GM04503 (cell line): ENCODE results near the gene KCNH6.

Experiments
- DNase-seq: peaks from one replicate; pipeline ENCODE4 v3.0.0-alpha.2; 2012; ENCODE audit warnings: low read depth

The KCNH6 gene

GRCh38 chr17:63511331-63511730 is 11.8 kb upstream of the KCNH6 start:
- DNase-seq, result no peak

DNA sequence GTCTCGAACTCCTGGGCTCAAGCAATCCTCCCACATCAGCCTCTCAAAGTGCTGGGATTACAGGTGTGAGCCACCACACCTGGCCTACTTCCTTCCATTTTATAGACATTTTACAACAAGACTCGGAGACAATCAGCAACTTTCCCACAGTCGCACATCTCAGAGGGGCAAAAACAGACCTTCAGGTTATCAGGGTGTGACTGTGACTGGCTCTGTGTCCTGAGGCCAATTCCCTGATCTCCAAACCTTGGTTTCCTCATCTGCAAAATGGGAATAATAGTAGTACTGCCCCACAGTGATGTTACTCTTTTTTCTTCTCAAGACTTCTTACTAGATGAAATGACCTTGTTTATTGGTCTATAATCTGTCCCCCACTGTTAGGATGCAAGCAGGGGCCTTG is 10.8 kb upstream of the KCNH6 start:
- DNase-seq, result no peak

DNA sequence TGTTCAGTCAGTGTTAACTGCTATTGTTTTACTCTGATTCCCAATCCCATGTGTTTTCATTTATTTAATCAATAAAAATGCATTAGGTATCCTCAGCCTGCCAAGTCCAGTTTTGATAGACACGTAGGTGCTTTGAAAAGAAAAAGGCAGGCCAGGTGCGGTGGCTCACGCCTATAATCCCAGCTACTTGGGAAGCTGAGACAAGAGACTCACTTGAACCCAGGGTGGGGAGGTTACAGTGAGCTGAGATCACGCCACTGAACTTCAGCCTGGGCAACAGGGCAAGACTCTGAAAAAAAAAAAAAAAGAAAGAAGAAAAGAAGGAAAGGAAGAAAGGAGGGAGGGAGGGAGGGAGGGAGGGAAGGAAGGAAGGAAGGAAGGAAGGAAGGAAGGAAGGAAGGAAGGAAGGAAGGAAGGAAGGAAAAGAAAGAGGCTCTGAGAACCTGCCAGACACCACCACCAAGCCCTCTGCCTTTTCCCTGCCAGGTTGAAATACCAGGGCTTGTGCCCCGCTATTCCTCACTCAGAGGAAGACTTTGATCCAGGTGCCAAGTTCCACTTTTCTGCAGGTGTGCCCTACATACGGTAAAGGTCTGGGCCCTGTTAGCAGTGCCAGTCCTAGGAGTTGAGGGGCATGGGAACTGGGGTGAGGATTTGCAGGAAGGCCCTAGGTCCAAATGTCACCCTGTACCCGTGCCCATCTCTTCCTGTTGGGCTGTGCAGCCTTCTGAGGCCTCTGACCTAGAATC is 10.1 kb upstream of the KCNH6 start:
- DNase-seq, result no peak

DNA sequence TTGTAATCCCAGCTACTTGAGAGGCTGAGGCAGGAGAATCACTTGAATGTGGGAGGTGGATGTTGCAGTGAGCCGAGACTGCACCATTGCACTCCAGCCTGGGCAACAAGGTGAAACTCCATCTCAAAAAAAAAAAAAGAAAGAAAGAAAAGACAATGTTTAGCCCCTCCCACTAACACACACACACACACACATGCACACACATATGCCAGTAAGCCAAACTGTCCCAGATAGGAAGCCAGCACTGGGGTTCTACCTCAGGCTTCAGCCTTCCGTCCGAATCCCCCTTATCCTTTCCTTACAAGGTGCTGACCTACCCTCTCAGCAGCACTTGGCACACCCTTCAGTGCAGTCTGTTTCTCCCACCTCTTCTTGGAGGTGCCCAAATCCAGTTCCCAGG is 8.7 kb upstream of the KCNH6 start:
- no peak for DNase-seq

- no peak for DNase-seq
Measured at GRCh38 chr17:63514974-63515373, 8.2 kb upstream of the KCNH6 start.

DNA sequence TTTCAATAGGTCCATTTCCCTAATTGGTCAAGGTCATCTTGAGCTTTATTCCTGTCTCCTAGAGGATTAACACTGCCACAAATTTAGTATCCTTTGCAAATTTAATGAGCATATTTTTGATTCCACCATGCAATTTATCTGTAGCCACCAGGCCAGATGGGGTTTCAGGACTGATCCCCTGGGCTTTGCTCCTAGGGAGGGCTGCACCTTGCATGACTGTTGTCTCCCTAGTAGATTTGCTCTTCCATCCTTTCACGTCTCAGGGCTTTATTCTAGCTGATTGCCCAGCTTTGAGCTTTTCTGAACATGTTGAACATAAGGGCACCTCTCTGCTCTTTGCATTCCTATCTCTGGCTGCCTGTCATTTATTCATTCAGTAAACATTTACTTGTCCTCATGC is 7.7 kb upstream of the KCNH6 start:
- no peak for DNase-seq

GRCh38 chr17:63516910-63517824 is 6.0 kb upstream of the KCNH6 start:
- peak; percentile 38 for DNase-seq

DNA sequence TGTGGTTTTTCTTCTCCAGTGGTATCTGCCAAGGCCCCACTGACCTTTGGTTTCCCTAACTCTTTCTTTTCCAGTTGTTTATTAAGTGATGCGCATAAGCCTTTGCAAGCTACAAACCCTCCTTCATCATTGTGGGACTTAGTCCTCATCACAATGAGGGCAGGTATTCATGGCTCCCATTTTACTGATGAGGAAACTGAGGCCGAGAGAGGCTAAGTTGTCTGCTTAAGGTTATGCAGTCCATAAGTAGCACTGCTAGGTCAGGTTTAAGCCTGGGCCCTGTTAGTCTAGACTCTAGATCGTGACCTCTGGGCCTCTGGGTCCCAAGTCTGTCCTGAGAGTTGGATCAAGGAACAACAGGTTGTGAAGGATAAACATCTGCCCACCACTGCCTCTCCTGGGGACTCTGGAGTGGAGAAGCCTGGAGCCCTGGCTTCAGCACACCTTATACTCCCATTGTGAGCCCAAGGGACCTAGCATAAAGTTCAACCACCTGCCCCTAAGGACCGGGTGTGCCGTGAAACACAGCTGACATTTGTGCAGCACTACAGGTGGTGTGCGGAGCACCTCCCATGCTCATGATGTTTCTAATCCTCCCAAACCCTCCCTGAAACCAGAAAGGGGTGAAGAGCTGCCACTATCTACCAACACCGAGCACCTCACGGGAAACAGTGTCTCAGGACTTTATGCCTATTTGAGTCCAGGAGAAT is 5.2 kb upstream of the KCNH6 start:
- no peak for DNase-seq

DNA sequence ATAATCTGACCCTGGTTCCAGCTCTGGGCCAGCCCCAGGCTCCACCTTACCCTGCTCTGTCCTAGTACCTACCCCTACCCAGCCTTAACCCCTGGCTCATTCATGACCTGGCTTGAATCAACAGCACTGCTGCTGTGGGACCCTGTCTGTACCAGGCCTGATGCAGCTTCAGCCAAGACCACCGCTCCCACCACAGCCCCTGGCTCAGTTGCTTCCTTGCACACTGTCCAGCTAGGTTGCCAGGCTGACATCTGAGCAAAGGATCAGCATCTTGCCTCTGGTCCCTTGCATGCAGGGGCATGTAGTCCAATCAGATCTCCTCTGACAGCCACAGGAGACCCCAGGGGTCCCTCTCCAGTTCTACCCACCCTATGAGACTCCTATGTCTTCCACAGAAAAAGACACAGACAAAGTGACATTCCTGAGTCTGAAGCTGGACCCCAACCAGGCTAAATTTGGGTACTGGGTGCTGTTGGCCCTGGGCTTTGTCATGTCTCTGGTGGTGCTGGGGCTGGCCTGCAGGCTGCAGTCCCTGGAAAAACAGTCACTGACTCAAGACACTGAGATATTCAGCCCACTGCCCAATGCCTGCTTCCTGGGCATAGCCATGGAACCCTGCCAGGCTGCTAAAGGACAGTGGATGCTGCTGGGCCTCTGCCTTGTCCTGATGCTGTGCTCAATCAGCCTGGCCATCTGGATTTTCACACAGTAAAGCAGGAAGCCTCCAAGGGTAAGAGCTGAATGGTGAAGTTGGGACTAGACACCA is 3.9 kb upstream of the KCNH6 start:
- DNase-seq, result no peak

DNA sequence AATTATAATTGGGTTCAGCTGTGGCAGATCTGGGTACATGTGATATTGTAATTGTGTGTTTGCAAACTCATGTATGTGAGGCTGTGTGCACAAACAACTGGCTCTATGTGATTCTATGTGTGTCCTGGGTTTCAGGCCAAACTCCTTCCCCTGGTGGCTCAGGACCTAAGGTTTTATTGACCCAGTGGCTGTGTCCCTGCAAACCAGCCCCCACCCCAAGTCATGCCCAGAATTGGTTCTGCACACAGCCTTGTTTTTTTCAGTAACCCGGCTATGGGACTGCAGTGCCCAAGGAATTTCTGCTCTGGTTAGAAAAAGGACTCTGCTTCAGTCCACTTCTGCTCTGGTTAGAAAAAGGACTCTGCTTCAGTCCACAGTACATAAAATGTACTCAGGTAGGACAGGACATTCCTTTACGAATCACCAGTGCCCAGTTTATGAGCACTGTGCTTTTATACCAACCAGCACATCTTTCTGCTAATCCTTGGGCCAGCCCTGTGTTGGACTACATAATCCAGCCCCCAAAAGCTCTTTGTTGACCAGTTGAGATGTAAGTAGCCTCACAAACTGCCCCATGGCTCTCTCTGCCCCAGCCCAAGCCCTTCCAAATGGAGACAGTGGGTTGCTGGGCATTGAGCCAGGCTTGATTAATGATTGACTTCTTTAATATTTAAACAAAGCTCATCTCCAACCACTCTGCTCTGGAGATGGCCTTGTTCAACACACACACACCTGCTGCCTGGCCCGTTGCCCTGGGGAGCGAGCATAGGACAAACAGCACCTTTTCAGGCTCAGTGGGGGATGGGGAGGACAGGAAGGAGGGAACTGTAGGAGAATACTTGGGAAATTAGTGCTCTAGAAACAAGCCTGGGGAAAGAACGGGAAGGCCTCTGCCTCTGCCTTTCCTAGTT is 2.9 kb upstream of the KCNH6 start:
- DNase-seq, result no peak

GRCh38 chr17:63524051-63524450 is 893 bp downstream of the KCNH6 start:
- DNase-seq, result no peak

- no peak for DNase-seq
Measured at GRCh38 chr17:63525190-63525946, 2.2 kb downstream of the KCNH6 start.

GRCh38 chr17:63526861-63527260 is 3.7 kb downstream of the KCNH6 start:
- DNase-seq, result no peak

DNA sequence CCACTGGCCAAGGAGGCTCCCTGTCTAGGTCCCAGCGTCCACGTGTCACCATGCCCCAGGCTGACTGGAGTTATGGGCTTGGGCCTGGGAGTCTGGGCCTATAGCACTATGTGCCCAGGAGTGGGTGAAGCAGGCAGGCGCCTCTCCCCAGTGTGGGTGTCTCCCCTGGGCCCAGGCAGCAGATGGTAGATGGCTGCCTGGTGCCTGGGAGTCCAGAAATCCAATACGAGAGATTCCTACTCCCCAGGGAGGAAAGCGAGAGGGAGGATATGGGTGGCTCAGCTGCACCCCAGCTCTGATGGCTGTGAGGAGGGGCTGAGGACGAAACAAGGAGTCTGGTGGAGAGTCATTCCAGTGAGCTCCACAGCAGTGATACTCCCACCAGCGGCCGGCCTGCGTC is 5.0 kb downstream of the KCNH6 start:
- no peak for DNase-seq

- DNase-seq, result no peak
Measured at GRCh38 chr17:63529711-63530556, 6.8 kb downstream of the KCNH6 start.

DNA sequence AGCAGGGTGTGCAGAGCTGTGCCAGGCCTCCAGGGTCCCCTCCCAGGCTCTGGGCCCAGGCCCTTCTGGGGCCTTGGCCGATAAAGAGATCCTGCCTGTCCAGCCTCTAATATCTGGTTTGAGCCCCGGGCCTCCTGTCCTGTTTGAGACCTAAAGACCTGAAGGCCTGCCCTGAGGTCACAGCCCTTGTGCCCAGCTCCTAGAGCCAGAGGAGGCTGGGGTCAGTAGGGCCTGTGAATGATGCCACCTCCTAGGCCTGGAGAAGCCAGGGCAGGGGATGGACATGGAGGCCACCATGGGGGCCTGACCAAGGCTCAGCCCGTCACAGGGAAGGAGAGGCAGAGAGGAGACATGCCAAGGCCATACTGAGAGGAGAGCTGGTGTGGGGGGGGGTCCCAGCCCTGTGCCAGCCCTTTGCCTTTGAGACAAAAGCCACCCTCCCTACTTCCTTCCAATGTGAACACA is 7.4 kb downstream of the KCNH6 start:
- no peak for DNase-seq

DNA sequence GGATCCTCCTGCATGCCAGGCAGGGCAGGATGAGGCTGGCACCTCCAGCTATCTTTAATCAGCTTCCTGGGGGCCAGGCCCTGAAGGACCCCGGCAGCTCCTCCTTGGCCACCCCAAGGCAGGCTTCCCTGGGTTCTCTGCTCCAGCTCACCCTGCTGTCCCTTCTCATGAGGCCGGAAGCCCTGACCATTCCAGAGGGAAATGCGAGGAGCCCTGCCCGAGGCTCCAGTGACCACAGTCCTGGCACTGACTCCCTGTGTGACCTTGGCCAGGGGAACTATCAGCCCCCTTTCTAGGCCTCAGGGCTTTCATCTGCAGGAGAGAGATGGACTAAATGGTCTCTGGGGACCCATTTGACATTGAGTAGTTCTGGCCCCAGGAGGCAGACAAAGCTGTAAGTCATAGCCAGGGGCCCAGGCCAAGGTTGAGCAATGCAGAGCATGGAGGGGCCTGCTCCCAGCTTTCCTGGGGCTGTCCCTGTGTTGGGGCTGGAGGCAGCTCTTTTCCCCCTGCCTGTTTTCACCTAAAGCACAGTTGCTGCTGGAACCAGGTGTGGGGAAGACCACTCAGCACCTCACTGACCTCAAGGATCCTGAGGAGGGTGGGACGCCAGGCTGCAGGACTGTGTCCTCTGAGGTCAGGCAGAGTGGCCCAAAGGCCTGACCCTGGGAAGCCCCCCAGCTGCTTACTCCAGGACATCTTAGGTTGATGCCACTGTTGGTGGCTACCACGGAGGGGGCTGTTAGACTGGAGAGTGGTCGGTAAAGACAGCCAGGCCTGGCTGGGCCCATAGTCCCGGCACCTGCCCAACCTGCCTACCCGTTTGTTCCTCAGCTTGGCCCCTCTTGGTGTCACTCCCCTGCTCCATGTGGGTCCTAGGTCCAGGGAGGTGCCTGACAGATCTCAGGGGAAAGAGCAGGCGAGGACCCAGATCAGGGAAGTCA is 8.1 kb downstream of the KCNH6 start:
- DNase-seq, result peak; percentile 39
